Spleen (tissue), 11 donors: ENCODE measurements around the gene BMP2K. TPM values are rescaled to one million over a fixed set of nuclear protein-coding genes. Genes with fewer than 3 reads are reported as not detected.

Source experiments
- DNase-seq: peaks from one replicate; pipeline ENCODE4 v3.0.0-alpha.2; 2020
- H3K27ac ChIP-seq, 8 donors: fragments of 200-600 bp; sonication (generic) in 7 of 8; 1 replicate in 4 of 8; 2 replicates in 4 of 8; pipeline versions ENCODE4 v1.5.0 to v1.8.0; 2016 to 2021; ENCODE audit warnings: inconsistent platforms in 4 of 8, mild to moderate bottlenecking in 4 of 8, moderate library complexity in 1 of 8
- H3K27me3 ChIP-seq, 7 donors: fragments of 200-600 bp; sonication (generic) in 6 of 7; replicated peaks in 1 of 7; 1 replicate in 4 of 7; 2 replicates in 3 of 7; pipeline versions ENCODE4 v1.5.0 to v1.8.0; 2016 to 2021; ENCODE audit warnings: inconsistent platforms in 3 of 7, mild to moderate bottlenecking in 1 of 7
- H3K36me3 ChIP-seq, 6 donors: fragments of 200-600 bp; sonication (generic) in 5 of 6; 1 replicate in 4 of 6; 2 replicates in 2 of 6; pipeline versions ENCODE4 v1.5.0 to v1.8.0; 2016 to 2021; ENCODE audit warnings: inconsistent platforms in 2 of 6
- H3K4me1 ChIP-seq, 6 donors: fragments of 200-600 bp; sonication (generic) in 5 of 6; 1 replicate in 3 of 6; 2 replicates in 3 of 6; pipeline versions ENCODE4 v1.5.0 to v1.8.0; 2016 to 2021; ENCODE audit warnings: inconsistent platforms in 3 of 6
- H3K4me3 ChIP-seq, 8 donors: fragments of 200-600 bp; sonication (generic) in 7 of 8; 1 replicate in 4 of 8; 2 replicates in 4 of 8; pipeline versions ENCODE4 v1.5.0 to v1.8.0; 2016 to 2021; ENCODE audit warnings: inconsistent platforms in 4 of 8, mild to moderate bottlenecking in 4 of 8, moderate library complexity in 2 of 8
- H3K9me3 ChIP-seq, 8 donors: fragments of 200-600 bp; sonication (generic) in 7 of 8; 1 replicate in 4 of 8; 2 replicates in 4 of 8; pipeline versions ENCODE4 v1.5.0 to v1.8.0; 2016 to 2021; ENCODE audit warnings: inconsistent platforms in 4 of 8
- POLR2A ChIP-seq, 3 donors: fragments of 450-650 bp; IDR thresholded peaks; one replicate each; pipeline ENCODE4 v1.5.1; 2017; ENCODE audit warnings: antibody characterized with exemption in 3 of 3, mild to moderate bottlenecking in 1 of 3
- POLR2AphosphoS5 ChIP-seq, 3 donors: sonication (generic); formaldehyde crosslinking; IDR thresholded peaks; one replicate each; pipeline ENCODE4 v1.5.1; 2017; ENCODE audit warnings: antibody characterized with exemption in 3 of 3
- WGBS, 5 donors: extraction: QIAGEN DNeasy Blood & Tissue Kit in 3 of 5; methylation state at CpG; one replicate each; pipeline versions ENCODE4 v1.1.5 to v1.1.7; 2013 to 2018; 5-methylcytosine and 5-hydroxymethylcytosine counted together
- intact Hi-C: fragments of 100-400 bp; cut with DNase I; formaldehyde crosslinking; loops from one replicate; pipeline ENCODE4 v1.15.0; 2023; ENCODE audit warnings: low total_unique reads
- polyA plus RNA-seq, 3 donors: library from polyadenylated mRNA; stranded (reverse); fragments of 200-250 nt; gene quantifications; one replicate each; pipeline ENCODE4 v1.2.1, GENCODE V29; 2013
- total RNA-seq, 7 donors: library from RNA; depleted of rRNA in 3 of 7; stranded (reverse); fragments of >200 nt in 3 of 7; fragmentation: NEBNext Ultra II Directional in 4 of 7; extraction: Animal tissue kit (Norgen Biotek cat#: 25700) in 4 of 7; gene quantifications; one replicate each; pipeline versions ENCODE4 v1.1.0 to v1.2.1, GENCODE V29; 2016 to 2021
- TF ChIP-seq, protein P1 (sequence below), 11 experiments: fragments of 200-600 bp in 7 of 11; fragments of 450-650 bp in 4 of 11; sonication (generic) in 4 of 11; IDR thresholded peaks in 8 of 11; conservative IDR thresholded peaks in 3 of 11; 1 replicate in 7 of 11; 2 replicates in 4 of 11; pipeline versions ENCODE4 v1.4.0 to v1.8.0; 2016 to 2021; ENCODE audit warnings: antibody characterized with exemption in 11 of 11, inconsistent platforms in 4 of 11, mild to moderate bottlenecking in 1 of 11
- donor health status: healthy with polysubstance abuse.
- donor health status: DM: no; HTN: no; CAD: no; lungs with moderate emphysema.
- donor health status: DM: no; HTN: no; CAD: no.
- donor health status: Bipolar disorder and iron deficiency.
- donor health status: healthy.
- donor health status: DM: no; HTN: no; CAD: no.
- donor health status: DM: yes; HTN: yes; CAD: no.

BMP2K gene
- total and polyA plus RNA-seq, 10 donors: 27.4 to 154 (median 96.3) TPM

DNA sequence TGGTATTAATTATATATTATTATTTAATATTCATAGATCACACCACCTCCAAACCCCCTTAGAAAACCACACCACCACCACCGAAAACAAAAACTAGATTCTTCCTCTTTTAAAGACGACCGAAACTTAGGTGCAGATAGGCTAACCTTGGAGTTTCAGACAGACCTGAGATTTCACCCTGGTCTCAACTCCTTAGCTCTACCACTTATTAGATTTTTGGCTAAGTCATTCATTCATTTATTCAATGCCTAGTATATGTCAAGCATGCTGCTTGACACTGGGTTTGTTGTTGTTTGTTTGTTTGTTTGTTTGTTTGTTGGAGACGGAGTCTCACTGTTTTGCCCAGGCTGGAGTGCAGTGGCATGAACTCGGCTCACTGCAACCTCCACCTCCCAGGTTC lies 9.5 kb upstream of the BMP2K start:
- DNase-seq: no peak
- peaks cover 8 to 41% (median 17%) of the 10 kb centered on the region in 6 donors for H3K4me1 ChIP-seq
- WGBS, 5 donors: 58 to 70% (median 63%) methylated on average over 5 of the region's 5 CpGs
- H3K27ac ChIP-seq: peak overlapping the region in 6 of 8 donors; percentile 6 to 62 (median 37)
- H3K36me3 ChIP-seq: no peaks in the 10 kb centered on the region
- H3K27me3 ChIP-seq: no peaks in the 10 kb centered on the region
- intact Hi-C loops: no loop called here
- no peak overlapping the region for H3K4me3 ChIP-seq
- TF ChIP-seq POLR2A (IDR thresholded peaks at IDR 0.05): no peak
- TF ChIP-seq POLR2AphosphoS5 (IDR thresholded peaks at IDR 0.05): no peak
- TF ChIP-seq, protein P1, sequence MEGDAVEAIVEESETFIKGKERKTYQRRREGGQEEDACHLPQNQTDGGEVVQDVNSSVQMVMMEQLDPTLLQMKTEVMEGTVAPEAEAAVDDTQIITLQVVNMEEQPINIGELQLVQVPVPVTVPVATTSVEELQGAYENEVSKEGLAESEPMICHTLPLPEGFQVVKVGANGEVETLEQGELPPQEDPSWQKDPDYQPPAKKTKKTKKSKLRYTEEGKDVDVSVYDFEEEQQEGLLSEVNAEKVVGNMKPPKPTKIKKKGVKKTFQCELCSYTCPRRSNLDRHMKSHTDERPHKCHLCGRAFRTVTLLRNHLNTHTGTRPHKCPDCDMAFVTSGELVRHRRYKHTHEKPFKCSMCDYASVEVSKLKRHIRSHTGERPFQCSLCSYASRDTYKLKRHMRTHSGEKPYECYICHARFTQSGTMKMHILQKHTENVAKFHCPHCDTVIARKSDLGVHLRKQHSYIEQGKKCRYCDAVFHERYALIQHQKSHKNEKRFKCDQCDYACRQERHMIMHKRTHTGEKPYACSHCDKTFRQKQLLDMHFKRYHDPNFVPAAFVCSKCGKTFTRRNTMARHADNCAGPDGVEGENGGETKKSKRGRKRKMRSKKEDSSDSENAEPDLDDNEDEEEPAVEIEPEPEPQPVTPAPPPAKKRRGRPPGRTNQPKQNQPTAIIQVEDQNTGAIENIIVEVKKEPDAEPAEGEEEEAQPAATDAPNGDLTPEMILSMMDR (IDR thresholded peaks at IDR 0.05 in 8 of 11, conservative IDR thresholded peaks at IDR 0.05 in 3 of 11): no peak
- H3K9me3 ChIP-seq: no peaks in the 10 kb centered on the region

DNA sequence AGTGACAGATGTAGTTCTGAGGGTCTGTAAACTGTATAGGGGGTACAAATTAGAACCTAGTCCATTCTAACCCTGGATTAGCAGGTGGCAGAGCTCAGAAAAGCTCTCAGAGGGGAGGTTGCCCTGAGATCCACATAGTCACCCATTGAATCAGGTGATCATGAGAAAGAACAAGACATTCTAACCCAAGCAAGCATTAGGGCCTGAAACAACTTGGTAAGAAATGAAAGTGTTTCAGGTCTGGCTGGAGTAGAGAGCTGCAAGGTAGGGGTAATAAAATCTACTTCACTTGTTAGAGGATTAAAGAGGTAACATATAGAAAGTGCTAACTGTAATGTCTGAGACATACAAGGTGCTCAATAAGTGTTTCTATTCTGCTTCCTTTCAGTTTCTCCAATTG lies 8.8 kb upstream of the BMP2K start:
- no peak overlapping the region for H3K4me3 ChIP-seq
- no peaks in the 10 kb centered on the region for H3K27me3 ChIP-seq
- no peak for TF ChIP-seq POLR2A (IDR thresholded peaks at IDR 0.05)
- TF ChIP-seq POLR2AphosphoS5 (IDR thresholded peaks at IDR 0.05): no peak
- TF ChIP-seq, protein P1 (IDR thresholded peaks at IDR 0.05 in 8 of 11, conservative IDR thresholded peaks at IDR 0.05 in 3 of 11): no peak
- no peaks in the 10 kb centered on the region for H3K36me3 ChIP-seq
- peak overlapping the region in 1 of 8 donors; percentile 41 for H3K27ac ChIP-seq
- H3K9me3 ChIP-seq: no peaks in the 10 kb centered on the region
- DNase-seq: no peak
- H3K4me1 ChIP-seq: peaks cover 8 to 41% (median 17%) of the 10 kb centered on the region in 6 donors
- intact Hi-C loops: no loop called here

DNA sequence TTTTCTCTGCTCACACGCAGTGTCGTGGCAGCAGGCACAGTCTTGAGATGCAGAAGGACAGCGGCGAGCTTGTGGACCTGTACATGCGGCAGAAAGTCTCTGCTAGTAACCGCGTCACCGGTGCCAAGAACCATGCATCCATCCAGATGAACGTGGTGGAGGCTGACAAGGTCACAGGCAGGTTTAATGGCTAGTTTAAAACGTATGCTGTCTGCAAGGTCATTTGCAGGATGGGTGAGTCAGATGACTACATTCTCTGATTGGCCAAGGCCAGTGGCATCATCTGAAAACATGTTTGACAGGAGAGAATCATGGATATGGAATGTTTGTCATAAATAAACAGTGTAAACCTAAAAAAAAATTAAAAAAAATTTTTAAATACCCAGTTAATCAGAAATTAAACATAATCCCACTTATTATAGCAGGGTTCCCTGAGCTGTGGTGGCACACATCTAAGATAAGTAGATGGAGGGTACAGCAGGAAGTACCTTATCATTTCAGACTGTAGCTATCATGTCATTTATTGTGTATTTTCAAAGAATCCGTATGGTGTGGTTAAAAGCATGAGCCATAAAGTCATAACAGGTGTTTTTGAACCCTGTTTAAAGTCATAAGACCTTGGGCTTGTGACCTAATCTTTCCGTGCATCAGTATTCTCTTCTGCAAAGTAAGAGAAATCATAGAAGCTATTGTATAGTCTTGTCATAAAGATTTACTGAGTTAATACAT lies 7.5 kb upstream of the BMP2K start:
- WGBS, 5 donors: 71 to 92% (median 77%) methylated on average over 12 of the region's 12 CpGs
- no peaks in the 10 kb centered on the region for H3K36me3 ChIP-seq
- H3K27ac ChIP-seq: no peak overlapping the region
- no peaks in the 10 kb centered on the region for H3K27me3 ChIP-seq
- no peak overlapping the region for H3K4me3 ChIP-seq
- H3K9me3 ChIP-seq: no peaks in the 10 kb centered on the region
- DNase-seq: no peak
- intact Hi-C loops: no loop called here
- H3K4me1 ChIP-seq: peaks cover 8 to 41% (median 17%) of the 10 kb centered on the region in 6 donors
- TF ChIP-seq POLR2AphosphoS5 (IDR thresholded peaks at IDR 0.05) (no peak), POLR2A (IDR thresholded peaks at IDR 0.05) (no peak)
- TF ChIP-seq, protein P1 (IDR thresholded peaks at IDR 0.05 in 8 of 11, conservative IDR thresholded peaks at IDR 0.05 in 3 of 11): no peak

DNA sequence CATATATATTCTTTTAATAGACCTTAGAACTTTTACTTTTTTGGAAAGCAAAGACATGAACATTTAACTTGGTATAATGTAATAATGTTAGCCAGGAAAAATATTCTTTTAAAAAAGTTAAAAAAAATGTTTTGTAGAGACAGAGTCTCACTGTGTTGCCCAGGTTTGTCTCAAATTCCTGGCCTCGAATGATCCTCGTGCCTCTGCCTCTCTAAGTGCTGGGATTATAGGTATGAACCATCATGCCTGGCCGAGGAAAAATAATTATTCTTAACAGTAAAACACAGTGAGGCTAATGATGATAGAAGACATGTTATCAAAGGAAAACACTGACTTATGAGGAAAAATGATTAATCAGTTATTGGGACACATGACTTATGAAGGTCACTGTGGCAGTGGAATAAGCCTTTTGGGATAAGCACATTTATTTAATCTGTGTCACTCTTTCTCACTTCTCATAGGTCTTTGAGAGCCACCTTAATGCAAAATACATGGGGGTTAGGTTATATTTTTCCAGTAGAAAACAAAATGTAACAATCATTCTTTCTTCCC lies 6.0 kb upstream of the BMP2K start:
- no peak for TF ChIP-seq POLR2A (IDR thresholded peaks at IDR 0.05)
- no peak for TF ChIP-seq POLR2AphosphoS5 (IDR thresholded peaks at IDR 0.05)
- TF ChIP-seq, protein P1 (IDR thresholded peaks at IDR 0.05 in 8 of 11, conservative IDR thresholded peaks at IDR 0.05 in 3 of 11): no peak
- Histone ChIP-seq H3K4me1 (peaks cover 10 to 53% (median 27%) of the 10 kb centered on the region in 6 donors), H3K4me3 (no peak overlapping the region), H3K9me3 (no peaks in the 10 kb centered on the region), H3K27me3 (no peaks in the 10 kb centered on the region), H3K27ac (no peak overlapping the region), H3K36me3 (no peaks in the 10 kb centered on the region)
- WGBS, 5 donors: 91 to 98% (median 95%) methylated on average over 3 of the region's 3 CpGs
- no peak for DNase-seq
- intact Hi-C loops: loop anchor here (10.0 kb wide), 1 partner anchor 115 kb away; no protein-coding TSS in a partner anchor
